ENCODE data around the gene APRT. TPM values are rescaled to one million over a fixed set of nuclear protein-coding genes. Genes with fewer than 3 reads are reported as not detected.

The APRT gene
- total and polyA plus RNA-seq, 2 of the 4 experiments (the other 2 are of a cell fraction) = 40.5 to 157 TPM

- TF ChIP-seq RCOR1 (IDR thresholded peaks at IDR 0.05; ENCODE audit: insufficient replicate concordance, low read length) (no peak), USF2 (IDR thresholded peaks at IDR 0.05; ENCODE audit: low read depth, low read length) (no peak), MAZ (IDR thresholded peaks at IDR 0.05; ENCODE audit: borderline replicate concordance, low read depth, low read length) (no peak), FOS (IDR thresholded peaks at IDR 0.05; ENCODE audit: low read depth, low read length) (no peak), RFX5 (IDR thresholded peaks at IDR 0.05; ENCODE audit: low read depth, low read length) (no peak), CTCF (conservative IDR thresholded peaks at IDR 0.05; ENCODE audit: low read depth, low read length) (no peak), RAD21 (IDR thresholded peaks at IDR 0.05; ENCODE audit: low read length) (no peak), NFE2L2 (IDR thresholded peaks at IDR 0.05; ENCODE audit: low read depth, low read length) (no peak), SMC3 (IDR thresholded peaks at IDR 0.05; ENCODE audit: low read depth, low read length) (no peak), MAFK (IDR thresholded peaks at IDR 0.05; ENCODE audit: low read depth, low read length) (no peak), CEBPB (IDR thresholded peaks at IDR 0.05; ENCODE audit: low read depth, low read length) (no peak), POLR2A (IDR thresholded peaks at IDR 0.05; ENCODE audit: low read depth, low read length) (no peak), BHLHE40 (IDR thresholded peaks at IDR 0.05; ENCODE audit: low read depth, low read length) (no peak), CHD1 (IDR thresholded peaks at IDR 0.05; ENCODE audit: low read depth, low read length) (no peak), MXI1 (IDR thresholded peaks at IDR 0.05; ENCODE audit: borderline replicate concordance, low read depth, low read length) (no peak)
- TF ChIP-seq, protein P1, sequence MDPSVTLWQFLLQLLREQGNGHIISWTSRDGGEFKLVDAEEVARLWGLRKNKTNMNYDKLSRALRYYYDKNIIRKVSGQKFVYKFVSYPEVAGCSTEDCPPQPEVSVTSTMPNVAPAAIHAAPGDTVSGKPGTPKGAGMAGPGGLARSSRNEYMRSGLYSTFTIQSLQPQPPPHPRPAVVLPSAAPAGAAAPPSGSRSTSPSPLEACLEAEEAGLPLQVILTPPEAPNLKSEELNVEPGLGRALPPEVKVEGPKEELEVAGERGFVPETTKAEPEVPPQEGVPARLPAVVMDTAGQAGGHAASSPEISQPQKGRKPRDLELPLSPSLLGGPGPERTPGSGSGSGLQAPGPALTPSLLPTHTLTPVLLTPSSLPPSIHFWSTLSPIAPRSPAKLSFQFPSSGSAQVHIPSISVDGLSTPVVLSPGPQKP (IDR thresholded peaks at IDR 0.05; ENCODE audit: borderline replicate concordance, low read depth, low read length) = no peak
- Histone ChIP-seq H3K4me1 (ENCODE audit: control insufficient read depth, insufficient read depth, low read length) (peaks cover 3% of the 10 kb centered on the region; the same call in 1 of the 2 replicates), H4K20me1 (ENCODE audit: insufficient read depth, low read length) (peaks cover 3% of the 10 kb centered on the region; the same call in 1 of the 2 replicates), H3K9me3 (ENCODE audit: control insufficient read depth, insufficient read depth, low read length) (no peaks in the 10 kb centered on the region), H3K4me2 (ENCODE audit: low read depth, low read length) (no peak overlapping the region), H2AFZ (replicated peaks; ENCODE audit: low read length, poor library complexity) (no peak overlapping the region), H3K9me1 (ENCODE audit: insufficient read depth, low read length) (no peaks in the 10 kb centered on the region), H3K27me3 (ENCODE audit: control insufficient read depth, insufficient read depth, low read length) (no peaks in the 10 kb centered on the region), H4K8ac (ENCODE audit: low read depth in 2 of 2, low read length in 2 of 2) (no peak overlapping the region), H3K9ac (ENCODE audit: low read depth, low read length) (no peak overlapping the region), H3K18ac (ENCODE audit: low read depth, low read length) (no peak overlapping the region), H2BK20ac (ENCODE audit: low read depth, low read length) (no peak overlapping the region), H2BK5ac (ENCODE audit: low read depth, low read length, poor library complexity, severe bottlenecking) (no peak overlapping the region), H3K23ac (ENCODE audit: low read depth, low read length) (no peak overlapping the region), H3K27ac (ENCODE audit: insufficient read depth, low read length) (no peak overlapping the region), H2AK5ac (ENCODE audit: low read depth, low read length) (no peak overlapping the region), H4K91ac (ENCODE audit: insufficient read depth, low read depth, low read length) (no peak overlapping the region), H3K14ac (replicated peaks; ENCODE audit: low read depth, low read length) (no peak overlapping the region), H3K79me1 (ENCODE audit: low read depth in 1 of 2, low read length in 2 of 2) (peaks cover 4 to 16% of the 10 kb centered on the region in 2 experiments; a peak in 2 of 4 replicates), H3K56ac (ENCODE audit: extremely low read depth, insufficient read depth, low read length) (no peak overlapping the region), H3K4me3 (ENCODE audit: insufficient read depth, low read depth, low read length) (no peak overlapping the region), H3K4ac (ENCODE audit: low read depth, low read length) (no peak overlapping the region), H2AK9ac (replicated peaks; ENCODE audit: low read depth, low read length, poor library complexity) (no peak overlapping the region), H2BK120ac (ENCODE audit: low read depth, low read length) (no peak overlapping the region), H3K36me3 (ENCODE audit: control insufficient read depth, insufficient read depth, low read length) (peaks cover 23% of the 10 kb centered on the region), H2BK15ac (ENCODE audit: low read depth, low read length) (no peak overlapping the region), H4K5ac (ENCODE audit: low read depth, low read length) (no peak overlapping the region)
- CTCF ChIA-PET = interaction anchor here (1.6 kb wide), 1 partner anchor 13 kb away, joined by 6 read pairs; no protein-coding TSS in a partner anchor
- ATAC-seq (ENCODE audit: low read depth) (no peak; the same call in 1 of the 2 replicates), DNase-seq (no peak)
- 93% methylated on average over 2 of the region's 11 CpGs; no CpG with 5 or more reads in 1 of the 2 experiments for WGBS, 2 experiments (ENCODE audit: extremely low coverage in 2 of 2, insufficient read length in 1 of 2)
- in situ Hi-C loops (cut with MboI; ENCODE audit: low sequenced_read_pairs) = no loop called here
- dilution Hi-C loops (cut with HindIII; ENCODE audit: low sequenced_read_pairs, unreplicated experiment) = no loop called here
- no TSS peak for BruUV-seq (replicated peaks)
- intact Hi-C loops (cut with micrococcal nuclease) = no loop called here
- POLR2A ChIA-PET (ENCODE audit: unreplicated experiment) = no interaction called here
These were observed 32.8 kb upstream of the APRT start for GRCh38 chr16:88844419-88845036.

All from IMR-90 (cell line).